ENCODE data around the gene CPB1. TPM values are rescaled to one million over a fixed set of nuclear protein-coding genes. Genes with fewer than 3 reads are reported as not detected.

The CPB1 gene
- total RNA-seq, 2 experiments from 2014 or later, result not detected

DNA sequence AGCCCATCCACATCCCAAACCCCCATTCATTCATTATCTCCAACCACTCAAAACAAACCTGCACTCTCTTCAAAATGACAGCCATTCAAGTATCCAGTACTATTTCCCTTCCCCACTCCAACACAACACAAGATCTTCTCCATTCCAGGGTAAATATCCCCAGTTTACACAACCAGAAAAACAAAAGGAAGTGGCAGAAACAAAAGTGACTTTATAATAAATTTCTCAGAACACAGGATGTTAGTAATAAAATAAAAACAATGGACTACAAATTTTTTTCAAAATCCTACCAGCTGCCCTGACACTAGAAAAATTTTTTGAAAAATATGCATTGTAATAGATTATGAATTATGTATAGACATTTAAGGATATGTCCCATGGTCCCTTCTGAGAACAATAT, 51.6 kb downstream of the CPB1 start:
- ATAC-seq (no peak), DNase-seq (no peak)
- CTCF ChIA-PET, result no interaction called here
- Mint-ChIP-seq H3K27ac (no peak overlapping the region), H3K4me1 (no peaks in the 10 kb centered on the region), H3K27me3 (peaks cover 24% of the 10 kb centered on the region), H3K4me3 (no peak overlapping the region), H3K9me3 (ENCODE audit: low read depth) (no peaks in the 10 kb centered on the region), H3K36me3 (no peaks in the 10 kb centered on the region)

DNA sequence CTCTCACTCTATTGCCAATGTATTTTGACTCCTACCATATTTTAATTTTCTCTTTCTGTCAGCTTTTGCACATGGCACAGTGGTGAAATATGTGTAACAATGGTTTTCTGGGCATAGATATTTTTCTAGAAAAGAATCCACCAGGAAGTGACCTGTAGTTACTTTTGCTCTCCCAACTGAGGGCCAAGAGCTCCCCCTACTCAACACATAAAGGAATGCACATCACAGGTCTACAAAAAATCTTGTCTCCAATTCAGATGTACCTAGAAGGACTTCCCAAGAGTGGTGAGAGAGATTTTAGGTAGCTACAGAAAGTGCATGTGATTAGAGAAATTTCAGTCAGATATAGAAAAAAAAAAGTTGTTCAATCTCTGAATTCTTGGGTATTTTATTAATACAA, 53.1 kb downstream of the CPB1 start:
- H3K27me3 Mint-ChIP-seq, result peaks cover 18% of the 10 kb centered on the region
- no peak overlapping the region for H3K4me3 Mint-ChIP-seq
- H3K4me1 Mint-ChIP-seq, result no peaks in the 10 kb centered on the region
- H3K36me3 Mint-ChIP-seq, result no peaks in the 10 kb centered on the region
- H3K9me3 Mint-ChIP-seq (ENCODE audit: low read depth), result no peaks in the 10 kb centered on the region
- H3K27ac Mint-ChIP-seq, result no peak overlapping the region
- DNase-seq (no peak), ATAC-seq (no peak)
- CTCF ChIA-PET, result no interaction called here

DNA sequence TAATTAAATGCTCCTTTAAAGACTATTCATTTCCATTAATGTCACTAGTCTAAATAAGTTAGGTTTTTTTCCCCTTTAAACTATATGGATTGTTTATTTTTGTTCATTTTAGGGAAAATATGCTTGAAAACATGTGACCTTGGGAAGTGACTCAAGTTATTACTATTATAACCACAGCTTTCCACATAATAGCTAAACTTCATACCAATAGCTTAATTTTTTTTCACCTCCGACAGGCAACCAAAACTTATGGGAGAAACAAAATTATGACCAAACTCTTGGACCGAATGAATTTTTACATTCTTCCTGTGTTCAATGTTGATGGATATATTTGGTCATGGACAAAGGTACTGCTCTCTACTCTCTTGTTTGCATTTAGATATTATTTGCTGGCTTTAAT, 53.7 kb downstream of the CPB1 start:
- peaks cover 18% of the 10 kb centered on the region for H3K27me3 Mint-ChIP-seq
- CTCF ChIA-PET, result interaction anchor here (1.2 kb wide), 1 partner anchor 20 kb away, joined by 3 read pairs; no protein-coding TSS in a partner anchor
- no peak for DNase-seq

DNA sequence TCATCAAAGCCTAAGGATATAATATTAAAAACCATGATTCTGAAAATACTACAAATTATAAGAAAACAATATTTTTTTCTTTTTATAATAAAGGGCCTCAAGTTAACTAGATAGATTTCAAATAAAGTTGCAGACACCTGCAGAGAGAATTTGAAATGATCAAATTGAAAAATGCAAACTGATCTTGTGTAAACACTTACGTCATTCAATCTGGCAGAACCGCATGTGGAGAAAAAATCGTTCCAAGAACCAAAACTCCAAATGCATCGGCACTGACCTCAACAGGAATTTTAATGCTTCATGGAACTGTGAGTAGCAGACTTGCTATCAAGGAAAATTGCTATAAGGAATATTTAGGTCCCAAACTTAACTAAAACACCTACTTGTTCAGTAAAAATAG, 54.7 kb downstream of the CPB1 start:
- Mint-ChIP-seq H3K27ac (no peak overlapping the region), H3K4me3 (no peak overlapping the region), H3K27me3 (peaks cover 20% of the 10 kb centered on the region), H3K36me3 (no peaks in the 10 kb centered on the region), H3K9me3 (ENCODE audit: low read depth) (no peaks in the 10 kb centered on the region), H3K4me1 (no peaks in the 10 kb centered on the region)
- ATAC-seq, result no peak
- no peak for DNase-seq
- CTCF ChIA-PET, result interaction anchor here (1.2 kb wide), 1 partner anchor 21 kb away, joined by 3 read pairs; no protein-coding TSS in a partner anchor

More for the DNA sequence above, 53.7 kb downstream of the CPB1 start:
- Mint-ChIP-seq H3K27ac (no peak overlapping the region), H3K9me3 (ENCODE audit: low read depth) (no peaks in the 10 kb centered on the region), H3K4me1 (no peaks in the 10 kb centered on the region), H3K36me3 (no peaks in the 10 kb centered on the region), H3K4me3 (no peak overlapping the region)
- no peak for ATAC-seq

DNA sequence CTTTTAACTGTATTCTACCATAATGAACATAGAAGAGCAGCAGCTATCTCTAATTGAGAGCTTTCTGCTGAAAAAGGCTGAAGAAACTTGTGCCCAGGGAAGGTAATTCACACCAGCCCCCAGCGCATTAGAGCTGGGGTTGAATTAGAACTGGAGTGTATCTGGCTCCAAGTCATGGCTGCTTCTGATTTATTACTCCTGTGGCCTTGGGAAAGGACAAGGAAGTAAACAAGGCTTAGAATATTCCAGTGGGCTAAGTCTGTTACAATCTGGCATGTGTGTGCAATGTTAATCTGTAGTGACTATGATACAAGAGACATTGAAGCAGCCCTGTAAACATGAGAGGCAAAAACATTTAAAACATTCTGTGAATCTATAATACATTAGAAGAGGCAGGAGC, 55.6 kb downstream of the CPB1 start:
- CTCF ChIA-PET, result no interaction called here
- Mint-ChIP-seq H3K27me3 (peaks cover 19% of the 10 kb centered on the region), H3K4me3 (no peak overlapping the region), H3K9me3 (ENCODE audit: low read depth) (no peaks in the 10 kb centered on the region), H3K27ac (no peak overlapping the region), H3K36me3 (no peaks in the 10 kb centered on the region), H3K4me1 (no peaks in the 10 kb centered on the region)
- DNase-seq (no peak), ATAC-seq (no peak)

DNA sequence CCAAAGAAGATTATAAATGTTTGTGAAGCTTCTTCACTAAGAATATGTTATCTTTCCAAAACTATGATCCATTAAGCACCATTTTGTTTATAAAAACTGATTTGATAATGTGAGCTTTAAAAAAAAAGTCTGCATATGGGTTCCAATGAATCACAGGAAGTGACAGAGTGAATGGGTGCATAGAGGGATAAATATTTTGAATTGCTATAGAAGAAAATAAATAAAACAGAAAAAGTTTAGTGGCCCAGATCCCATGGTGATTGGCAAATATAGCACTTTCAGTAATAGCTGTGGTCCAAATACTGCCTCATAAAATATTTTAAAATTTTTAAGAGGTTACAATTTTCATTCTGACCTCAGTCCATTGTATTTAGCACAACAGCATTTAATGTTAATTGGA, 56.6 kb downstream of the CPB1 start:
- no peak for ATAC-seq
- Mint-ChIP-seq H3K27ac (no peak overlapping the region), H3K4me1 (no peaks in the 10 kb centered on the region), H3K27me3 (peaks cover 16% of the 10 kb centered on the region), H3K9me3 (ENCODE audit: low read depth) (no peaks in the 10 kb centered on the region), H3K4me3 (no peak overlapping the region), H3K36me3 (no peaks in the 10 kb centered on the region)
- CTCF ChIA-PET, result no interaction called here
- DNase-seq, result no peak

DNA sequence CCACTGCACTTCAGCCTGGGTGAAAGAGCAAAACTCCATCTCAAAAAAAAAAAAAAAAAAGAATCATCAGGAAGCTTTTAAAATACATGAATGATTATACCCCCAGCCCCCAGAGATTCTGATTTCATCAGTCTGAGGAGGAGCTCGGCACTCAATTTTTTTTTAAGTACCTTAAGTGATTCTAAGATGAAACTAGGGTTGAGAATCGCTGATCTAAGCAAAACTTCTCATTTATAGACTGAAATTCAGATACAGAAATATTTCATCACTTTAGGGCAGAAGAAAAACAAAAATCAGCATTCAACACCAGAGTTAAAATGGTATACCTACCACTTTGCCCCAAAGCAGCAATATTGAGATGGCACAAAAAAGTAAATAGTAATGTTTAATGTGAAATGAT, 62.2 kb downstream of the CPB1 start:
- H3K4me3 Mint-ChIP-seq, result no peak overlapping the region

DNA sequence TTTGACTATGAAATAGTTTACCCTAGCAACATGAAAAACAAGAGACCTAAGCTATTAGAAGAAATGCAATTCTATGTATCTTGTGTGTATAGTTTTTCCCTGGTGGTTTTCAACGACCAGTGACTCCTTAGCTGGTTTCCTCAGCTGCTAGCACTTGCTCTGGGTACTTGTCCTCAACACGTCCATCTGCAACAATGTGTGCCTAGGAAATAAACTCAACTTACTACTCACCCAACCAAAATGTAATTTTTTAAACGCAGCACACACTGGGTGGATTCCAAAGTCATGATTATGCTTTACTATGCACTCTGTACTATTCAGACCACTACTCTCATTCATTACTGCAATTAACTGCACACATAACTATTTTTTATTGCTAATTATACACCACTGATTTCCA, 68.5 kb downstream of the CPB1 start:
- Mint-ChIP-seq H3K27me3 (peaks cover 35% of the 10 kb centered on the region), H3K27ac (no peak overlapping the region), H3K36me3 (no peaks in the 10 kb centered on the region), H3K9me3 (ENCODE audit: low read depth) (no peaks in the 10 kb centered on the region), H3K4me1 (no peaks in the 10 kb centered on the region), H3K4me3 (no peak overlapping the region)
- DNase-seq (no peak), ATAC-seq (no peak)
- CTCF ChIA-PET, result no interaction called here

More for the DNA sequence above, 62.2 kb downstream of the CPB1 start:
- DNase-seq, result no peak
- Mint-ChIP-seq H3K27ac (no peak overlapping the region), H3K9me3 (ENCODE audit: low read depth) (no peaks in the 10 kb centered on the region), H3K36me3 (no peaks in the 10 kb centered on the region), H3K27me3 (peaks cover 18% of the 10 kb centered on the region), H3K4me1 (no peaks in the 10 kb centered on the region)
- ATAC-seq, result no peak
- CTCF ChIA-PET, result interaction anchor here (0.8 kb wide), 1 partner anchor 27 kb away, joined by 3 read pairs; no protein-coding TSS in a partner anchor

DNA sequence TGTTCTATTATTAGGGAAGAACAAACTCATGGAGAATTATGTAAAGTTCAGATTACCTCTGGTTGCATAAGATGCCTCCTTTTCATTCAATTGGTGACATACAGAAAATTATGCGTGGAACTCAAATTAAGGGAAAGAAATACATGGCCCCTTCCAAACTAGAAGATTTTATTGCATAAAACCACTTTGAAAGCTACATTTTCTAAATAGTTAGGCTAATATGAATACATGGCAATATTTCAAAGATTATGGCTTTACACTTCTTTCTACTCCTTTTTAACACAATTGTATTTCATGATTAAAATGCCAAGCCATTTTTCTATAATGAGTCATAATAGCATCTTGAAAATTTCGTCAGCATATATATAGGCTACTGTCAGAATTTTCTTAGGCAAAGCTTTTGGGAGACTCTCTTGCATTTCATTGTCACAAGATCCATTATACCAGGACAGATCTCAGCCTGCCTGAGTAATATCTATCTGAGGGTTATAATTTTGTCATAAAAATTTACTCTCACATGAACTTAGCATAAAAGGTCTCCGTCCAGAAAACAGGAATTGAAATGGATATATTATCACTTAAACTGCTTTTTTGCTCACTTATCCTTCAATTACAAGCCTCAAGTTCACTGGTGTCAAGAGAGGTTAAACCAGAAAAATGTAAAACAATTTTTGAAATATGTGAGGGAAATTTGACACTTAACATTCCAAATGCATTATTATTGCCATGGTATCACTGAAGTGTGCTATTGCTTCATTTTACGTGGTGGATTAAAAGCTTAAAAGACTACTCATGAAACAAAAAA, 74.6 kb downstream of the CPB1 start:
- no peak for DNase-seq
- CTCF ChIA-PET, result no interaction called here
- no peak for ATAC-seq
- Mint-ChIP-seq H3K9me3 (ENCODE audit: low read depth) (no peaks in the 10 kb centered on the region), H3K4me3 (no peak overlapping the region), H3K27me3 (peaks cover 28% of the 10 kb centered on the region), H3K4me1 (no peaks in the 10 kb centered on the region), H3K36me3 (no peaks in the 10 kb centered on the region), H3K27ac (no peak overlapping the region)

DNA sequence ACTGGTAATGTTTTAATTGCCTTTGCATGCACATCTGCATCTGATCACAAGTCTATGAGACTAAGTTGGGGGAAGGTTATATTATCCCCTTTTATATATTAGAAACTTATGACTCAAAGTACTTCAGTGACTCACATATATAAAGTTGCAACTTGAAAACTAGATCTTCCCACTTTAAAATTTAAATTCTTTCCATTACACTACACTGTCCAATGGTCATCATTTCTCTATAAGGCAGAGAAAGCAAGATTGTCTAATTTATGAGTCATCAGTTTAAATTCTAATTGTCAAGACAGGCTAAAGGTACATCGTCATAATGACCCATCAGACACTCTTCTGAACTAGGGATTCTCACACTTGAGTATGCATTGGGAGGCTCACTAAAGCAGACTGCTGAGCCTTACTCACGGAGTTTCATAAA, 75.4 kb downstream of the CPB1 start:
- Mint-ChIP-seq H3K36me3 (no peaks in the 10 kb centered on the region), H3K9me3 (ENCODE audit: low read depth) (no peaks in the 10 kb centered on the region), H3K4me1 (no peaks in the 10 kb centered on the region), H3K27ac (no peak overlapping the region), H3K27me3 (peaks cover 22% of the 10 kb centered on the region), H3K4me3 (no peak overlapping the region)
- CTCF ChIA-PET, result no interaction called here
- DNase-seq (no peak), ATAC-seq (no peak)

DNA sequence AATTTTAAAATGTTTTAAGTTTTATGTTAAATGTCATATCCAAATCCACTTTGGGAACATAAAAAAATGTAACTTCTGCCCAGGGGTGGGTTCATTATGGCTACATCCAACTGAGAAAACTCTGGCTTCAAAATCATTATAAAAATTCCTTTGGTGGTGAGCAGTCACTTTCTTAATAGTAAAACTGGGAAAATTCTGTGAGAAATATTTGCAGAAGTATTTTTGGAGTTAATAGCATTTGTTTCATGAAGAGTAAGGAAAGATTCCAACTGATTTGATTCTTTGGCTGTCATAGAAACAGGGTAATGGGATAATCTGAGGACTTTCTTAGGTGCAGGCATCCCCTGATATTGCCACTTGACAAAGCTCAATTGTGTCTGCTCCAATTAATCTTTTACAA, 76.3 kb downstream of the CPB1 start:
- no peaks in the 10 kb centered on the region for H3K9me3 Mint-ChIP-seq (ENCODE audit: low read depth)
- DNase-seq (no peak), ATAC-seq (no peak)
- CTCF ChIA-PET, result no interaction called here
- no peaks in the 10 kb centered on the region for H3K36me3 Mint-ChIP-seq
- no peak overlapping the region for H3K4me3 Mint-ChIP-seq
- H3K27ac Mint-ChIP-seq, result no peak overlapping the region
- no peaks in the 10 kb centered on the region for H3K4me1 Mint-ChIP-seq
- peaks cover 24% of the 10 kb centered on the region for H3K27me3 Mint-ChIP-seq

DNA sequence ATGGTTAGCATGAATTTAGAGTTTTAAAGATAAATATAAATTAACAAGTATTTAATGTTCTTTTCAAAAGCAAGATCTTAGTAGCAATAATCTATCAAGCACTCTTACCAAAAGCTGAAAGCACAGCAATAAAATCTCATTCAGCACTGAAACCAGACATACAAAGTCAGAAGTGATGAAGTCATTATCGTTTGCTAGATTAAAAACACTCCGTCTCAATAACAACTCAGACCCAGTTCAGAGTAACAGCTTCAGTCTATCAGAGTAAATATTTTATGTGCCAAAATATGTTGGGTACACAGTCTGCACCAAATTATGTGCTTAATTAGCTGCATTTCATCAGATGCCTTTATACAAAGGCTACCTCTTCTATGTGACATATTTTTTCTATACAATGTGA, 79.1 kb downstream of the CPB1 start:
- no peak overlapping the region for H3K4me3 Mint-ChIP-seq
- H3K27ac Mint-ChIP-seq, result no peak overlapping the region
- H3K36me3 Mint-ChIP-seq, result no peaks in the 10 kb centered on the region
- CTCF ChIA-PET, result no interaction called here
- H3K9me3 Mint-ChIP-seq (ENCODE audit: low read depth), result no peaks in the 10 kb centered on the region
- no peaks in the 10 kb centered on the region for H3K4me1 Mint-ChIP-seq
- peaks cover 24% of the 10 kb centered on the region for H3K27me3 Mint-ChIP-seq
- DNase-seq (no peak), ATAC-seq (no peak)

All from activated CD8-positive, alpha-beta memory T cell treated with anti-CD3 and anti-CD28 coated beads, Interleukin-2, amount 10 ng/mL, durations not matched to agents 7 days and 5 days (primary cell).